Glomerular visceral epithelial cell (primary cell): Measurements from ENCODE around the gene TMEM63C.

Experiments used
- DNase-seq: peaks from one replicate; pipeline ENCODE4 v3.0.0-alpha.2; 2016; ENCODE audit errors: extremely low spot score

The TMEM63C gene

DNA sequence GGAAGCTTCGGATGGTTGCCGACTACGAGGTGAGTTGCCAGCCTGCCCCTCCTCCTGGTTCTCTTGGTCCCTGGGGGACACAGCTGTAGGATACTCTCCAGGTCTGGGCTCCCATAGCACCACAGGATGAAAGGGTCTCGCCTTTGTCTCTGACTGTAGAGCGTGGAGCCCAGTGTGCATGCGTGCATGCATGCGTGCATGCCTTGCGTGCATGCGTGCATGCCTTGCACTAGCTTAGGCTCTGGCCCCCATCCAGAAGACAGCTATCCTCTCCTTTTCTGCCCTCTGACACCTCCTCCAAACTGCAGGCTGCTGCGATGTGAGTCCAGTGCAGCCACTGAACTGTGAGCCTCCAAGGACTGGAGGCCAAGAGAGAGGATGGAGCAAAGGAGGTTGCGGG is 70.3 kb downstream of the TMEM63C start:
- DNase-seq, result no peak

DNA sequence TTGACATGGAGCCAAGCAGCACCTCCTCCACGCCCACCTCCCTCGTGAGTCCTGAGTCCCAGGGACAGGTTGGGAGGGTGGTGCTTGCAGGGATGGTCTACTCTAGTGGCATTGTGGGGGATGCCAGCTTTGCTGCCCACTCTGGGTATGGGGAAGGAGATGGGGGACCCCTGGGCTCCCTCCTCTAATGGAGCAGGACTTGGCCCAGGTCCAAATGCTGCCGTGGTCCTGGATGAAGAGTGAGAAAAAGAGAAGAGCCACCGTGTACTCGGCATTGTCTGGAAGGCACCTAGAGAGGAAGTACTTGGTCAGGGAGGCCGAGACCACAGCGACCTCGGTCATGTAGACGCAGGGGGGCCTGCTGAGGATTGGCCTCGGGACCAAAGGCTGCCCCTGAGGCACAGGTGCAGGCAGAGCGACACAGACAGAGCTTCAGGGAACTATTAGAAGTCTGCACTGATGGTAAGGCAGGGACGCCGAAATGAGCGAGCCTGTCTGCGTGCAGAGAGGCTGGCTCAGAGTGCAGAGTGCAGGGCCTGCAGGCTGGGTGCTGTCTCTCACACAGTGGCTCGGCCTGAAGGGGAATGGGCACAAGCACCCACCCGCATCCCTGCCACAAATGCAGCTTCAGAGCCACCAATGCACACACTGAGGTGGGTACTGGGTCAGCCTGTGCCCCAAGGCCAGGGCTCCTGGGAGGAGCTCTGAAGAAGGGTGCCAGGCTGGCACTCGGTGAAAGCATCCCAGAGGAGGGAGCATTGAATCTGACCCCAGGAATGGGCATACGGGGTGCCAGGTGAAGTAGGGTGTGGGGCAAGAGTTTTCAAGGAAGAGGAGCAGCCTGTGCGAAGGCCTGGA is 72.0 kb downstream of the TMEM63C start:
- DNase-seq, result no peak

DNA sequence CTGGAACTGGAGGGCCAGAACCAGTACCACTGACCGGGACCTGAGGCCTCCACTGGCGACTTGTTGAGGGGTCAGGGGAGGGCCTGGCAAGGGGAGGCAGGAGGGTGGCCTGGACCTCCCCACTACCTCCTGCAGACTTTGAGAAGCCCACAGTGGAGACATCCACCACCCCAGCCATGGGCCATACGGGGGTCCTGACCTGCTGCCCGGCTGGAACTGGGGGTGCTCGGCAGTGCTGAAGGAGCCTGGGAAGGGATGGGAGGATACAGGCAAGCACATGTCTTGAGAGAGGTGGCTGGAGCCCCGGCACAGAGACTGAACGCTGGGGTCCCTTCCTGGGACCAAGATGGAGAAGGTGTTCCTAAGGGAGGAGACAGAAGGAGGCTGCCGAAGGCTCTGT is 75.1 kb downstream of the TMEM63C start:
- DNase-seq, result no peak

DNA sequence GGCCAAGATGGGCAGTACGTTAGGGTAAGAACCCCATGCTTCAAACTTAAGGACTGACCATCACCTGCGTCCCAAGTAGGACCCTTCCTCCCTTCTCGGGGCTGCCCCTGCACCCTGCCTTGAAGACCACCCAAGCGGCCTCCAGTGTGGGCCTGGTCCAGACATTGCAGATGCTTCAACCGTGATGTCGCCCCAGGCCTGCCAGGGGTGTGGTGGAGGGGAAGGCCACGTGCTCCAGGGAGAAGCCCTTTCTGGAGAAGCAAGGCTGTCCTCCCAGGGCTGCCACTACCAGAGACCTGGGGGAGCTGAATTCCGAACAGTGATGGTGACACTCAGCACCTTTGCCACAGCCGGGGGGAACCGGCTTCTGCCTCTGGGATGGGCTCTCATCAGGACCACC is 76.1 kb downstream of the TMEM63C start:
- no peak for DNase-seq

DNA sequence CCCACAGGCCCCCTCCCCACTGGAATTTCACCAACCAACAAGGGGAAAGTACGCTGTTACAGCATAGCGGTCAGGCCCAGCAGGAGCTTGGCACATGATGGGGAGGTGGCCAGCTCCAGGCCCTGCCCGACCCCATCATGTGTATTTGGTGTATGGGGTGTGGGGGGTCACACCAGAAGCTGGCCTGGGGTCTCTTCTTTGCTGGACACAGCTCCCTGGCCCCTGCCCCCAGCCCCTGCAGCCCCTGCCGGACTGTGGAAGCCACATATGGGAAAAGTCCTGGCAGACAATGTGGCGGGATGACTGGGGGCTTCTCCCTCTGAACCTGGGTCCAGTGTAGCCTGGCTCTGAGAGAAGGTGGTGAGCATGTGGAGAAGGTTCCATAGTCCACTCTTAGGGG is 77.0 kb downstream of the TMEM63C start:
- DNase-seq, result no peak

DNA sequence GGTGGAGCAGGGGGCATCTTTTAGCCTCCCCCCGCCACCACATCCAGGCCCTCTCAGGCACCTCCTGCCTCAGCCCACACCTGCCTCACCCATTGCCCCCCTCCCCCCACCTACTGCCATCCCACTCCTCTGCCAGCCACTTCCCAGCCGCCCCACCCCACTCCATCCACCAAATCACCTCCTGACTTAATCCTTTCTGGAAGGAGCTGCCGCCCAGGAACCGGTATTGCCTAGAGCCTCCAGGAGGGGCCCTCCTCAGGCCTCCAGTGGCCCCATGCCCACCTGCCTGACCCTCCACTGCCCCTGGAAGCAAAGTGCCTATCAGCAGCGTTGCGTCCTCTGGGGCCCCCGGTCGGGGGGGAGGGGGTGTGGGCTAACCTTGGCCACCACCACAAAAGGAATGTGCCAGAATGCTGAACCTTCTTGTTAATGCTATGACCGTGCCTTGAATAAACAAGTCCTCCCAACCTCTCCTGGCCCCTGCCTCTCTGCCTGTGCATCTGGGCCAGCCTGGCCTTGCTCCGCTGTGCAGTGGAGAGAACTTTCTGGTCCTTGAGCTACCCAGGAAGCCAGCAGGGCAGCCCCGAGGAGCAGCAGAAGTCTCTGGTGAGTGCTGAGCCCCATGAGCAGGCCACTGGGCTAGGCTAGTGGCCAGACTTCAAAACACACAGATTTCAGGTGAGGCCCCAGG is 77.6 kb downstream of the TMEM63C start:
- DNase-seq, result no peak

DNA sequence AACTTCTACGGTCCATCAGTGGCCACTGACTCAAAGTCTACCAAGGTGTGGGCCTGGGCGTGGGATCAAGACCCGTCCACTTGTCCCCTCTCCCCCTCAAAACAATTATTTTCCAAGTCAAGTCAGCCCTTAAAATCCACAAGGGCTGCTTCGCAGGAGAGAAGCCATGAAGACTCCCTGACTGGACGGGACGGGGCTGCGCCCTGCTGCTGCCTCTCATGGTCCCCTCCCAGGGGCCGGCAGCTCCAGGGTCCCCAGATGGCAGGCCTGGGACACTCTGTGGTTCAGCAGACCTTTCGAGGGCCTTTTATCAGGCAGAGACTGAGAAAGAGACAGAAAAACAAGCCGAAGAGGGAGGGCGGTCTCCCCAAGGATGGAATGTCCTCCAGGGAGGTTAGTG is 78.6 kb downstream of the TMEM63C start:
- no peak for DNase-seq

DNA sequence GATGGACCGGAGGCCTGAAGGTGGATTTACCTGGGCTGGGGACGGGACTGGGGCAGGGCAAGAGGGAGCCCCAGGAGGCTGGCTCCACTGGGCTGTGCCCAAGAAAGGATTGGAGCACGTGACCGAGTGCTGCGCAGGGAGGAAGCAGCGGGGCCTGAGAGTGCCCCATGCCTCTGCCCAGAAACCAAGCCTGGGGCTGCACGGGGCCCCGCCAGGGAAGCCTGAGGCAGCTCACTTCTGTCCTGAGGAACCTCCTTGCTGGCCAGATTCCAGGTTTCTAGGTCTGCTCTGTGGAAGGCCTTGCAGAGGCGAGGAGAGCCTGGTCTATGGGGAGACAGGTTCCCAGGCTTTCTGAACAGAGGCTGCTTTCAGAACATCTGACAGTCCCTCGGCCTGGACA is 79.0 kb downstream of the TMEM63C start:
- DNase-seq, result no peak

DNA sequence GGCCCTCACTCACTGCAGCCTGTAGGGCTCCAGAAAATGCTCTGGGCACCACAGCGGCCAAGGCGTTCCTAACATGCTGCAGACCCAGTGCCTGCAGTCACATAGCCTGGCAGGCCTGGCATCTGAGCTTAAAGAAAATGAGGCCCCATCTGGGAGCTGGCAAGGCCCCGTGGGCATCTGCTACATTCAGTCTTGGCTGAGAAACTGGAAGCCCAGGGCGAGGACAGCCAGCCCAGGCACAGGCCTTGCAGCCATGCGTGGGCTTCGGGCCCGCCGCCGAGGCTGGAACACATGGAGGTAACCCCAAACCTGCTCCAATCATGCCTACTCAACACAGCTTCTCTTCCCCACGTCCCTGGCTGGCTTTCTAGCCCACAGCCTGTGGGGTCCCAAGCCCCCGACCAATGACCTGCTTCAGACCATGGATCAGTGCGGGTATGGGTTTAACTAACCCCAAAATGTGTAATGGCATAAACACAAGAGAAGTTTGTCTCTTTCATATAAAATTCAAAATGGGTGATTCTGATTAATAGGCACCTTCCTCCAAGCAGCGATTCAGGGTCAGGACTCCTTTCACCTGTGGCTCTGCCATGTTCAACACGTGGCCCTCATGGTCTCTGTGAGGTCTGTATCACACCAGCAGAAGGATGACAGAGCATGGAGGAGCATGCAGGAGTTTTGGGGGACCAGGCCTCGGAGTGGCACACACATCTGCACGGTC is 83.0 kb downstream of the TMEM63C start:
- DNase-seq, result no peak

DNA sequence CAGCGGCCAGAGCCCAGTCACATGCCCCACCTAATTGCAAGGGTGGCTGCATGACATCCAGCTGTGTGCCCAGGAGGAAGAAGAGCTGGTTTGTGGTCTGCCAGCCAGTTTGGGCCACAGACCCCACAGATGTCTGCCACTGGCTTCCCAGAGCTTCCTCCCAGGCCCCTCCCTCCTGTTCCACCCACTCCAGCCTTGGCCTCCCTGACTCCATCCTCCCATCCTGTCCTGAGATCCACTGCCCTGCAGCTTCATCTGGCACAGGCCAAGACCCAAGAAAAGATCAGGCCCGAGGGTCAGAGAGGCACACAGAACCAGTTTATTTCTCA is 83.6 kb downstream of the TMEM63C start:
- no peak for DNase-seq

DNA sequence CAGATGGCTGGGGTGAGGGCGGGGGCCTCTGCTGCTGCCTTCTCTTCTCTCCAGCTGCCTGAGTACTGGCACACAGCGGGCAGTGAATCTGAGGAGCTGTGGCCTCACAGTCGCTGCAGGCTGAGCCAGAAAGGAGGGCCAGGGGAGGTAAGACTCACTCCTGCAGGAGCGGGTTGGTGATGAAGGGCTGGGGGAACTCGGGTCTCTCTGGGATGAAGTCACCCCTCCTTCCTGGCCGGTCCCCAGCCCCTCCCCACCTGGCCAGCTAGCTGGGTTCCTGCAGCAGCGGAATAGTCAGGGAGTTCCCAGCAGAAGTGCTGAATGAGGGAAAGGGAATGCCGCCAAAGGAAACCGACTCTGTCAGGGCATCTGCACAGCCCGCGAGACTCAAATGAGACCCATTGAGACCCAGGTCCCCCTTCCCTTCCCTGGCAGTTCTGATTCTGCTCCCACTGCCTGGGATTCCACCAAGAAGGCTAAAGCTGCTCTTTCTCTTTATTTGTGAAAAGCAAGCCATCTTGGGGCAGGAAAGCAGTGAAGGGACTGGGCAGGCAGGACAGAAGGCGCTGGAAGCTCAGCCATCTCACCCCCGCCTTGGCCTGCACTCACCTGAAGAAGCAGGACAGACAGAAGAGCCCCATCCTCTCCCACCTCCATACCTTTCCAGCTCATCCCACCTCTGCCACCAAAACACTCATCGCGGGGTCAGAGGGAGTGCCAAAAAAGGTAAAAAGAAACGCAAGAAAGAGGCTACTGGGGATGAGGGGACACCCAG is 84.2 kb downstream of the TMEM63C start:
- DNase-seq, result no peak

DNA sequence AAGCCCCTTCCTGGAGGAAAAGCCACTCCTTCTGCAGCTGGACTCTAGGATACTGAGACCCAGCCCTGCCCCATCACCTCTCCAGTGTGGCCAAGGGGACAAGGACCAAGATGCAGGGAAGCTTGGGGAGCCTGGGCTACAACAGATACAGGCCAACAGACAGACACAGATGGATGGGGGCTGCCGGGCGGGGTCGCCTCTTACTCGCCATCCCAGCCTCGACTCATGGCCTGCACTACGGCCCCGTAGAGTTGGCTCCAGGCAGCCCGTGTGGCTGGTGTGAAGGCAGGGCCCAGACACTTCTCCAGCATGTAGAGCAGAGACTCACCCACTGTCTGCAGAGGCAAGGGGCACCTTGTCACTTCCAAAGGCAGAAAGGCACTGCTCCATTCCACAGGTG is 84.7 kb downstream of the TMEM63C start:
- DNase-seq, result no peak

DNA sequence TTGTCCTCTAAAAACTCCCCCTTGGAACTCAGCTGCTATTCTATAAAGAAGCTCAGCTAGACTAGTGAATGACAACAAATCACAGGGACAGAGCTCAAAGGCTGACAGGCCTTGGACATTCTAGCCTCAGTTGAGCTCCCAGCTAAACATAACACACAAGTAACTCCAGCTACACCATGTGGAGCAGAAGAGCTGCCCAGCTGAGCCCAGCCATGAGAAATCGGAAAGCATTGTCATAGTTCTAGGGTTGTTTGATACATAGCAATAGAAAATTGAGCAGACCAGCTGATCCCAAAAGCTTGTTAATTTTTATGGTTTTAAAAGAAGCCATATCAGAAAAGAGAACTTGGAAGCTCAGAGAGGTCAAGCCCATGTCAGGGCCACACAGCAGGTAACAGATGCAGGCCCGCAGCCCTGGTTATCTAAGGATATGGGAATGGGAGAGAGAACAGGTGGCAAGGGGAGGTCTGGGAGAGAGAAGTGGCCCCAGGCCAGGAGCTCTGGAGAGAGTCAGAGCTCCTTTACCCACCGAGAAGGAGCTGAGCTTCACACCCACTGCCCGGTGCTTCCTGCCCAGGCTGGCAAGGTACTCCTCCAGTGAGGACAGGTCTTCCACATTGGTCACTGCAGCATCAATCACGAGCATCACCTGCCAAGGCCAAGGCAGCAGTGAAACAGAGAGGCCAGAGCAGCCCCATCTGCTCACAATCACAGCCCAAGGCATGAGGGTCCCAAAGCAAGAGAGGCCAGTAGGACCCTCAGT is 86.5 kb downstream of the TMEM63C start:
- DNase-seq, result no peak

DNA sequence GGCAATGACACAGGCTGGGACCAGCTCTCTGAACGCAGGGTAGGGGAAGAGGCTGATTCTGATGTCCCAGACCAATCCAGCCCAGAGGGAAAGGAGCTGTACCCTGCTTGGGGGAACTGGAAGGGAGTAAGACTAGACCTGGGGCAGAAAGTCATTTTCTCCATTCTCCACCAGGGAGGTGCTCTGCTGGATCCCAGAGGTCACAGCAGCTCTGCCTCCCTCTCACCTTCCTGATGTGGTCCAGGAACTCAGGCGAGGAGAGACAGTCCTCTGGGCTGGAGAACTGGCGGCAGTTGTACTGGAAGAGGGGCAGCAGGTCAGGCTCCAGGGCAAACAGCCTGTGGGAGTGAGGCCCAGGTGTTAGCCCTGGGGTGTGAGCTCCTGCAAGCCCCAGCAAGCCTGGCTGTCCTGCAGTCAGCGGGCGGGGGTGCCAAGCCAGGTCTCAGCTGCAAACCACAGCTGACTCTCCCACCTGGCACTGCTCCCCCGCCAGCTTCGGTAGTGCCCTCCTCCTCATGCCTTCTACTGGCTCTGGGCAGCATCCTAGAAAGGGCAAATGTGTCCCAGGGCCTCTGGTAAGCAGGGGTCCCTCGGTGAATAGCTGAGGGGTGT is 87.5 kb downstream of the TMEM63C start:
- DNase-seq, result peak; percentile 31

DNA sequence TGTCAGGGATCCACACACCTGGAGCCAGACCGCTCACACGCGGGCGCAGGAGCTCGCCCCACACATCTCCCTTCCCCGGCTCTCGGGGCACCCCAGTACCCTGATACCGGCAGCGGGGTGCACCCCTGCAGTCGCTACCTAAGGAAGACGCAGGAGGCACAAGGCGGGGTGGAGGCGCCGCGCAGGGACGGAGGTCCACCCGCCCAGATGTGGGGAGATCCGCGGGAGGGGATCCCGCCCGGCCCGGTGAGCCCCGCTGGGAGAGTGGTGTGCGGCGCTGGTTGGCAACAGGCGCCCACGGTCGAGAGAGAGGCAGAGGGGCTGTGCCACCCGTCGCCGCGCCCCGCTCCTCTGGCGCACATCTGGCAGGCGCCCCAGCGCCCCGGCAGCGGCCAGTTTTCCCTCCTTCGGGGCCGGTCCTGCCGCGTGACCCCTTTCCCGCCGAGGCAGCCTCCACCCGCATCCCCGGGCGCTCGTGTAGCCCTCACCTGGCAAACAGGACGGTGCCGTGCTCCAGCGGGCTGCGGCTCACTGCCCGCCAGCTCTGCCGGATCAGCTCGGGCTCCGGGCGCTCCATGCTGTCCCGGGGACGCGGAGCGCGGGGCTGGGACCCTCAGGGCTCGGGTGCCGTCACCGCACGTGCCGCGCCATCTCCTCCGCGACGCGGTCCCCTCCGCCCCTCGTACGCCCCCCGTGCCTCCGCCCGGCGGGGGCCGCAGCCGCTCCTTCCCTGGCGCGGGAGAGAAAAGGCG is 88.9 kb downstream of the TMEM63C start:
- no peak for DNase-seq

DNA sequence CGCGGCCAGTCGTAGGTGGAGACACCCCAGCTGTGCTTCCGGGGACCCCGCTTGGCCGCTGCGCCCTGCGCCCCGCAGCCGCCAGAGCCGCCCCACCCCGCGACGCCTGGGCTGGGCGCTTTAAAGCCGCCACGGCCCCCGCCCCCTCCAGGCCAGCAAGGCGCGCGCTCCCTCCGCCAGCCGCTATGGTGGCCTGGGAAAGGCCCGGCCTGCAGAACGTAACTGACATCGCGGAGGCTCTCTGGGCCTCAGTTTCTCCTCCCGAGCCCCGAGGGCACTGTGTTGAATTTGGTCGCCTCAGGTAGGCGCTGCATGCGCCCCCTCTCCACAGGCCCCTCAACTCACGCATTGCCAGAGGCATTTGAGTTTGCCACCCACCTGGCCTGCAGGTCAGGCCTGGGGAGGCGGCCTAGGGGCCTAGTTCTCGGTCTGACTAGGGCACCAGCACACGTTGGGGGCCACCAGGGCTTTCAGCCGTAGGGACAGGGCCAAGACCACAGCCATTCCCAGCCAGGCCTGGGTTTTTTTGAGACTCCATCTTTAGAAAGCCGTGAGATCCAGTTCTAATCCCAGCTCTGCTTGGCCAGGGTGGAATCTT is 89.6 kb downstream of the TMEM63C start, which contains the start of gene NGB:
Gene NGB, minus strand, starts transcription at position 94 of the 598 bp plus-strand sequence. CDS start 269 bp downstream, outside the sequence.
- DNase-seq, result no peak

DNA sequence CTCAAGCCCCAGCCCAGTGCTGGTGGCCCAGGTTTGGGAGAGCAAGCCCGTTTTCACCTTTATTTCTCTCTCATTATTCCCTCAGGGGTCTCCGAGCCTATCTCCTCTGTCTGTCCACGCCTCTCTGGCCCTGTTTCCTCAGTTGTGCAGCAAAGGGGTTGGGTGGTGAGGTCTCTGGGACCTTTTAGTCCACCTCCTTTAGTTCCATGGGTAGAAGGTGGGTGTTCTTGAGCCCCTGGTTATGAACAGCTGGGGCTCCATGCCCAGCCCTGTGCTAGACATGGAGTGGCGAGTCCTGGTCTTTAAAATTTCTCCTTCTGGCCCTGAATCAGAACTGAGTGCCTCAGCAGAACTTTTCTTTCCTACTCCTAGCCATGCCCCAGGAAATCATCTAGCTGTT is 90.7 kb downstream of the TMEM63C start:
- DNase-seq, result no peak

DNA sequence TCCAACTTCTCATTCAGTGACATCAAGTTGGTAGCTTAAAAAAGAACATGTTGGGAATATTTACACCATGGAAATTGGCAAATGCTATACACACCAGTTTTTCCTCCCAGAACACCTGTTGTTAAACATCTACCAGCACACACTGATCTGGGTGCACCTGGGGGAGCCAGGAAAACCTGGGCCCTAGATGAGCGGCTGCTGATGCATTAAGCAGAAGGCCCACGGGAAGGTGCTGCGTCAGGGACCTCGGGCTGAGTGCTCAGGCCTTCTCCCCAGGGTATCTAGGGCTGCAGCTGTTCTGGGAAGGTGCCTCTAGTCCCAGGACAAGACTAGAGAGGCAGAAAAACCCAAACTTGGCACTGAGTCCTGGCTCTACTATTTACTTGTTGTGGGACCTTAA is 92.2 kb downstream of the TMEM63C start:
- no peak for DNase-seq

DNA sequence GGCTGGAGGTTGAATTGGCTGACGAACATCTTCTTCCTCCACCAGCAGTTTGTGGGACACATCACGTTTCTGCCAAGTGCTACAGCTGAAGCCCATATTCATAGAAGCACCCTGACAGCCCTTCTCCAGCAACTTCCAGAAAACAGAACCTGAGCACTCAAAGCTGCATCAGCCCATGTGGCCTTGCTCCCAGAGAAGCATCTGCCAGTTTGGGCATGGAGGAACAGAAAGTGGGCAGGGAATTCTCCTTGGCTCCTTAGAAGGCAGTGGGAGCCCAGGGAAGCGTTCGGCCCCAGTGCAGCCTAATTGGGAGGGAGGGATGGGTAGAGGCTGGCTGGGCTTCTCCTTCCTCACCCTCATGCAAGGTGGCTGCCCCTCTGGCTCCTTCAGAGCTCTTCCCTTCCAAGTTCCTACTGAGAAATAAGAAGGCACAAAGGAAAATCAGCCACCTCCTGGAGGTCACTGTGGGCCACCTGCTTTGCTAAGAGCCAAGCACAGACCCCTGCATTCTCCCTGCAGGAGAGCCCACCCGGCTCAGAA is 93.5 kb downstream of the TMEM63C start:
- no peak for DNase-seq
